Vagina (tissue), 2 donors: ENCODE results near the gene SDHB. TPM values are rescaled to one million over a fixed set of nuclear protein-coding genes. Genes with fewer than 3 reads are reported as not detected.

Experiments
- DNase-seq, 2 donors: peaks; one replicate each; pipeline ENCODE4 v3.0.0-alpha.2; 2017; ENCODE audit errors: extremely low spot score in 2 of 2
- H3K27ac ChIP-seq: fragments of 200-600 bp; sonication (generic); one replicate; pipeline ENCODE4 v1.5.1; 2019
- H3K27me3 ChIP-seq: fragments of 200-600 bp; sonication (generic); one replicate; pipeline ENCODE4 v1.5.1; 2019
- H3K36me3 ChIP-seq, 2 donors: fragments of 200-600 bp; sonication (generic); one replicate each; pipeline ENCODE4 v1.5.1; 2017 to 2019
- H3K4me1 ChIP-seq: fragments of 200-600 bp; sonication (generic); one replicate; pipeline ENCODE4 v1.5.1; 2019
- H3K4me3 ChIP-seq, 2 donors: fragments of 200-600 bp; sonication (generic); 1 replicate in 1 of 2; 2 replicates in 1 of 2; pipeline ENCODE4 v1.5.1; 2016 to 2019
- H3K9me3 ChIP-seq: fragments of 200-600 bp; sonication (generic); one replicate; pipeline ENCODE4 v1.5.1; 2019
- POLR2A ChIP-seq, 2 donors: fragments of 450-650 bp; IDR thresholded peaks; one replicate each; pipeline ENCODE4 v1.6.1; 2017; ENCODE audit warnings: antibody characterized with exemption in 2 of 2, mild to moderate bottlenecking in 2 of 2, moderate library complexity in 2 of 2
- POLR2AphosphoS5 ChIP-seq, 2 donors: sonication (generic); formaldehyde crosslinking; IDR thresholded peaks; one replicate each; pipeline ENCODE4 v1.9.0; 2017; ENCODE audit warnings: antibody characterized with exemption in 2 of 2, mild to moderate bottlenecking in 2 of 2, low read depth in 1 of 2; ENCODE audit not compliant: insufficient read depth in 1 of 2
- intact Hi-C: fragments of 100-400 bp; cut with DNase I; formaldehyde crosslinking; loops from one replicate; pipeline ENCODE4 v1.15.1; 2023
- total RNA-seq: library from RNA; depleted of rRNA; stranded (reverse); fragments of >200 nt; gene quantifications from one replicate; pipeline ENCODE4 v1.2.3, GENCODE V29; 2016
- TF ChIP-seq, protein P1 (sequence below), 3 experiments: fragments of 450-650 bp in 2 of 3; fragments of 200-600 bp in 1 of 3; sonication (generic) in 1 of 3; IDR thresholded peaks; one replicate each; pipeline ENCODE4 v1.5.1; 2017 to 2019; ENCODE audit warnings: antibody characterized with exemption in 3 of 3, mild to moderate bottlenecking in 2 of 3, moderate library complexity in 2 of 3

Gene SDHB
- total RNA-seq = 96.5 TPM

DNA sequence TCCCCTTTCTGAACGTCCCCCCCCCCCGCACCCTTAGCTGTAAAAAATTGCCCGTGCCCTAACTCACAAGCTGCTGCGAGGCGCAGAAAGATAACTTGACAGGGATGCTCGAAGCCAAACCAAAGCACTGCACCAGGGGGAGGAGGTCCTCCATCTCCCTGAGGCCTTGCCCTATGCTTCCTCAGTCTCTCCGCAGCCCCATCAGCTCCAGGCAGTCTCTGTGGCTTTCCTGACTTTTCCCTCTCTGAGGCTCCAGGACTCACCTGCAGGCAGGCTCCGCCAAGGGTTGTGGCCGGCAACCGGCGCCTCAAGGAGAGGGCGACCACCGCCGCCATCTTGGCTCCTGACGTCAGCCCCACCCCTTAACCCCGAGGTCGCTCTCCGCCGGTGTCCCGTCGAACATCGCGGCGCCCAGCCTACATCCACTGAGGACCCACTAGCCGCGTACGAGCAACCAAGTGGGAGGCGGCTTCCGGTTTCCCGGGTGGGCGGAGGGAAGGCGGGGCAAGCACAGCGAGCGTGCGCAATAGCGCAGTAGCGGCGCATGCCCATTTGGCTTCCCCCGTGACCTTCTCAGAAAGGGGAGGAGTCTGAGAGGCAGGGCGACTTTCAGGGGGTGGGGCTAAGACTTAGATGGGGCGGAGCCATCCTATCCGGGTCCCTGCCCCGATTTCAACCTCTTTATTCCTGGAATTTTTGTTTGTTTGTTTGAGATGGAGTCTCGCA lies at the start of gene SDHB:
Gene SDHB, minus strand, starts transcription at position 348 of the 726 bp plus-strand sequence. Its CDS starts 13 bp downstream, at position 335.
- Histone ChIP-seq H3K9me3 (no peaks in the 10 kb centered on the region), H3K4me1 (peaks cover 26% of the 10 kb centered on the region), H3K36me3 (peaks cover 0 to 19% of the 10 kb centered on the region in 2 donors), H3K27ac (peak within 1 kb of the TSS; percentile 77), H3K4me3 (peak within 1 kb of the TSS; percentile 86 to 89), H3K27me3 (no peaks in the 10 kb centered on the region)
- TF ChIP-seq, protein P1, sequence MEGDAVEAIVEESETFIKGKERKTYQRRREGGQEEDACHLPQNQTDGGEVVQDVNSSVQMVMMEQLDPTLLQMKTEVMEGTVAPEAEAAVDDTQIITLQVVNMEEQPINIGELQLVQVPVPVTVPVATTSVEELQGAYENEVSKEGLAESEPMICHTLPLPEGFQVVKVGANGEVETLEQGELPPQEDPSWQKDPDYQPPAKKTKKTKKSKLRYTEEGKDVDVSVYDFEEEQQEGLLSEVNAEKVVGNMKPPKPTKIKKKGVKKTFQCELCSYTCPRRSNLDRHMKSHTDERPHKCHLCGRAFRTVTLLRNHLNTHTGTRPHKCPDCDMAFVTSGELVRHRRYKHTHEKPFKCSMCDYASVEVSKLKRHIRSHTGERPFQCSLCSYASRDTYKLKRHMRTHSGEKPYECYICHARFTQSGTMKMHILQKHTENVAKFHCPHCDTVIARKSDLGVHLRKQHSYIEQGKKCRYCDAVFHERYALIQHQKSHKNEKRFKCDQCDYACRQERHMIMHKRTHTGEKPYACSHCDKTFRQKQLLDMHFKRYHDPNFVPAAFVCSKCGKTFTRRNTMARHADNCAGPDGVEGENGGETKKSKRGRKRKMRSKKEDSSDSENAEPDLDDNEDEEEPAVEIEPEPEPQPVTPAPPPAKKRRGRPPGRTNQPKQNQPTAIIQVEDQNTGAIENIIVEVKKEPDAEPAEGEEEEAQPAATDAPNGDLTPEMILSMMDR (IDR thresholded peaks at IDR 0.05) = no peak
- TF ChIP-seq POLR2AphosphoS5 (IDR thresholded peaks at IDR 0.05; ENCODE audit: insufficient read depth in 1 of 2, low read depth in 1 of 2) (peak; percentile 98 to 99), POLR2A (IDR thresholded peaks at IDR 0.05) (peak; percentile 76 to 84)
- intact Hi-C loops = loop anchor here (5.0 kb wide), 1 partner anchor 97 kb away; no protein-coding TSS in a partner anchor
- peak; percentile 99 for DNase-seq

DNA sequence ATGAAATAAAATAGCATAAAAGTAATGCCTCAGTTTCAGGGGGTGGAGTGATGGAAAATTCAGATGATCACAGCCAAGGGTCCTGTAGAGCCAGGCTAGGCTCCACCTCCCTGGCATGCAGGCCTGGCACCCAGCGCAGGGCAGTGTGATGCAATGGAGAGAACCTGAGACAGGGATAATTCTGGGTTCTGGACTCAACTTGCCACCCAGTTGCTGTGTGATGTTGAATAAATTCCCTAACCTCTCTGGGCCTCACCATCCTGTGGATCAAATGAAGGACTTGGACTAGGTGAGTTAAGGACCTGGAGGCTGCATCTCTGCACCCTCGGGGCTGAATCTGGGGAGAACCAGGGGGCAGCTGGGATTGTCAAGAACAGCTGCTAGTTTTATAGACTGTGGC lies 48.4 kb upstream of the SDHB start:
- no peaks in the 10 kb centered on the region for H3K27me3 ChIP-seq
- intact Hi-C loops = no loop called here
- no peaks in the 10 kb centered on the region for H3K4me1 ChIP-seq
- no peak for TF ChIP-seq POLR2AphosphoS5 (IDR thresholded peaks at IDR 0.05; ENCODE audit: insufficient read depth in 1 of 2, low read depth in 1 of 2)
- TF ChIP-seq POLR2A (IDR thresholded peaks at IDR 0.05) = no peak
- TF ChIP-seq, protein P1 (IDR thresholded peaks at IDR 0.05) = no peak
- no peak overlapping the region for H3K4me3 ChIP-seq
- H3K9me3 ChIP-seq = no peaks in the 10 kb centered on the region
- H3K27ac ChIP-seq = no peak overlapping the region
- DNase-seq = no peak
- H3K36me3 ChIP-seq = no peaks in the 10 kb centered on the region

DNA sequence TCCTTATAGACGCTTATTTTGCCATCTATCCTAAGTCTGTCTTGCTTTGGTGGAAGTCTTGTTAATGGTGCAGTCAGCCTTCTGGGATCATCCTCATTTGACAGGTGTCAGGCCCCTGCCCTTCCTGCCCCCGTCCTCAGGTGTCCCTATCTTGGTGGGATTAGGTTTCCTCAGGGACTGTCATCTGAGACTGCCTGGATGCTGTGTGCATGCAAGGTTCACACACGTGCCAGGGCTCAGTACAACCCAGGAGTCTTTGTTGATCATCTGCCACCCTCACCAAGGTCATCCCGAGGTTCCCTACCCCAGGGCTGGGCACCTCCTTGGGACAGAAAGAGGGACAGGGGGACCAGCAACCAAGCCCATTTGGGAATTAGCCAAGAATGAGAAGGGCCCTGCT lies 47.4 kb upstream of the SDHB start:
- Histone ChIP-seq H3K9me3 (no peaks in the 10 kb centered on the region), H3K27ac (no peak overlapping the region), H3K4me1 (no peaks in the 10 kb centered on the region), H3K27me3 (no peaks in the 10 kb centered on the region), H3K36me3 (no peaks in the 10 kb centered on the region), H3K4me3 (no peak overlapping the region)
- no peak for TF ChIP-seq POLR2A (IDR thresholded peaks at IDR 0.05)
- TF ChIP-seq POLR2AphosphoS5 (IDR thresholded peaks at IDR 0.05; ENCODE audit: insufficient read depth in 1 of 2, low read depth in 1 of 2) = no peak
- TF ChIP-seq, protein P1 (IDR thresholded peaks at IDR 0.05) = no peak
- DNase-seq = no peak
- intact Hi-C loops = no loop called here

DNA sequence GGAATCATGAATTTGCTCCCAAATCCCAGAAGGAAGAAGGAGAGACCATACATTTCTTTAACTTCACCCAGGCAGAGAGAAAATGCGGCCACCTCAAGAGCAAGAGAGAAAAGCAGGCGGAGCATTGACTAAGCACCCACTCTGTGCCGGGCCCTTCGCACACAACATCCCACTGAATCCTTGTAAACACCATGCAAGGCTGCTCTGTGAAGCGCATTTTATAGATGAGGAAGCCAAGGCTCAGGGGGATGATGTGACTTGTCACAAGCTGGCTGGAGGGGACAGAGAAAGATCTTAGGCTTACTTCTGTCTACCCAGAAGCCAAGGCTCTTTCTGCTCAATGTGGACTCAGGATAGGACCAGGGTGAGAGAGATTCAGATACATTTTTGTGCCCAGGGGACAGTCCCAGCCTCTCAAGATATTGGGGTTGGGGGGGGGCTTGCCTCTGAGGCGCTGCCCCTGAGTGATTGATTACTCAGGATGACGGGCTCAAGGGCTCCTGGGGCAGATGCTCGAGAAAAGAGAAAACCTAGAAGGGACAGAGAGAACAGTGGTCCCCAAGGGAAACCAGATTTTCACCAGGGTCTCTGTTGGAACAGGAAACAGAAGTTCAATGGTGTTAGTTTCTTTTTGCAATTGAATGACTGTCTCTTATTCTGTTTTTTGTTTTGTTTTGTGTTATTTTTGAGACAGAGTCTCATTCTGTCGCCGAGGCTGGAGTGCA lies 45.9 kb upstream of the SDHB start:
- Histone ChIP-seq H3K9me3 (no peaks in the 10 kb centered on the region), H3K4me3 (no peak overlapping the region), H3K27me3 (no peaks in the 10 kb centered on the region), H3K36me3 (no peaks in the 10 kb centered on the region), H3K27ac (no peak overlapping the region), H3K4me1 (no peaks in the 10 kb centered on the region)
- no peak for DNase-seq
- intact Hi-C loops = no loop called here
- TF ChIP-seq, protein P1 (IDR thresholded peaks at IDR 0.05) = no peak
- TF ChIP-seq POLR2A (IDR thresholded peaks at IDR 0.05) (no peak), POLR2AphosphoS5 (IDR thresholded peaks at IDR 0.05; ENCODE audit: insufficient read depth in 1 of 2, low read depth in 1 of 2) (no peak)
